Measurements from ENCODE around the gene JAM3. TPM values are rescaled to one million over a fixed set of nuclear protein-coding genes. Genes with fewer than 3 reads are reported as not detected.

Gene JAM3
- total RNA-seq, 3 donors from 2014 or later, result 25.0 to 34.5 (median 33.8) TPM

- no peaks in the 10 kb centered on the region for H3K36me3 ChIP-seq
- H3K27ac ChIP-seq, result no peak overlapping the region
- TF ChIP-seq POLR2A (IDR thresholded peaks at IDR 0.05) (no peak), CTCF (IDR thresholded peaks at IDR 0.05) (no peak), POLR2AphosphoS5 (IDR thresholded peaks at IDR 0.05) (no peak)
- no peaks in the 10 kb centered on the region for H3K9me3 ChIP-seq
- no peak overlapping the region for H3K4me3 ChIP-seq
- no peak for DNase-seq (ENCODE audit: low spot score in 2 of 2)
- peaks cover 0 to 7% of the 10 kb centered on the region in 2 donors for H3K27me3 ChIP-seq
- intact Hi-C loops (cut with DNase I; ENCODE audit: low total_unique reads), result no loop called here
- no peaks in the 10 kb centered on the region for H3K4me1 ChIP-seq
Observed at GRCh38 chr11:134065381-134065780, 3.5 kb upstream of the JAM3 start.

GRCh38 chr11:134066943-134067885 lies 1.7 kb upstream of the JAM3 start:
- no peak overlapping the region for H3K27ac ChIP-seq
- no peaks in the 10 kb centered on the region for H3K9me3 ChIP-seq
- intact Hi-C loops (cut with DNase I; ENCODE audit: low total_unique reads), result no loop called here
- no peaks in the 10 kb centered on the region for H3K4me1 ChIP-seq
- no peak overlapping the region for H3K4me3 ChIP-seq
- TF ChIP-seq CTCF (IDR thresholded peaks at IDR 0.05) (no peak), POLR2AphosphoS5 (IDR thresholded peaks at IDR 0.05) (no peak), POLR2A (IDR thresholded peaks at IDR 0.05) (no peak)
- H3K27me3 ChIP-seq, result peaks cover 0 to 7% of the 10 kb centered on the region in 2 donors
- DNase-seq (ENCODE audit: low spot score in 2 of 2), result no peak
- no peaks in the 10 kb centered on the region for H3K36me3 ChIP-seq

GRCh38 chr11:134069426-134070341 lies 812 bp downstream of the JAM3 start:
- TF ChIP-seq POLR2A (IDR thresholded peaks at IDR 0.05) (no peak), CTCF (IDR thresholded peaks at IDR 0.05) (no peak), POLR2AphosphoS5 (IDR thresholded peaks at IDR 0.05) (no peak)
- H3K9me3 ChIP-seq, result no peaks in the 10 kb centered on the region
- no peaks in the 10 kb centered on the region for H3K36me3 ChIP-seq
- intact Hi-C loops (cut with DNase I; ENCODE audit: low total_unique reads), result no loop called here
- peaks cover 0 to 7% of the 10 kb centered on the region in 2 donors for H3K27me3 ChIP-seq
- H3K4me3 ChIP-seq, result peak overlapping the region; percentile 62 to 94 (median 66)
- no peak for DNase-seq (ENCODE audit: low spot score in 2 of 2)
- H3K4me1 ChIP-seq, result no peaks in the 10 kb centered on the region
- H3K27ac ChIP-seq, result peak overlapping the region; percentile 81 to 97

- no peaks in the 10 kb centered on the region for H3K9me3 ChIP-seq
- peak overlapping the region in 2 of 3 donors; percentile 66 to 94 for H3K4me3 ChIP-seq
- intact Hi-C loops (cut with DNase I; ENCODE audit: low total_unique reads), result no loop called here
- peak overlapping the region; percentile 81 to 97 for H3K27ac ChIP-seq
- H3K27me3 ChIP-seq, result peaks cover 0 to 7% of the 10 kb centered on the region in 2 donors
- no peaks in the 10 kb centered on the region for H3K4me1 ChIP-seq
- DNase-seq (ENCODE audit: low spot score in 2 of 2), result no peak
- H3K36me3 ChIP-seq, result no peaks in the 10 kb centered on the region
- TF ChIP-seq CTCF (IDR thresholded peaks at IDR 0.05) (no peak), POLR2A (IDR thresholded peaks at IDR 0.05) (no peak), POLR2AphosphoS5 (IDR thresholded peaks at IDR 0.05) (no peak)
Observed at GRCh38 chr11:134070342-134070845, 1.5 kb downstream of the JAM3 start.

All from breast epithelium (tissue), 4 donors.